H1 (cell line): ENCODE data around the gene STIM2. TPM values are rescaled to one million over a fixed set of nuclear protein-coding genes. Genes with fewer than 3 reads are reported as not detected.

Experiments
- CTCF ChIA-PET: fragments of 300-600 bp; sonication (Branson Sonifier 250); formaldehyde crosslinking; loops from one replicate; lab custom pipeline; 2021; ENCODE audit not compliant: partially characterized antibody; lab: Charles Lee
- POLR2A ChIA-PET: fragments of 300-600 bp; sonication (Branson Sonifier 250); formaldehyde crosslinking; loops from one replicate; lab custom pipeline; 2021; ENCODE audit warnings: inconsistent platforms; ENCODE audit not compliant: partially characterized antibody; lab: Charles Lee
- DNase-seq, 2 experiments: peaks; one replicate each; pipeline versions ENCODE4 v3.0.0 to v3.0.0-alpha.2; 2010 to 2022; ENCODE audit warnings: low spot score in 2 of 2, low read depth in 1 of 2, mixed read lengths in 1 of 2
- FAIRE-seq: peaks from 2 replicates; lab custom pipeline; 2011; peaks lifted over from hg19 to GRCh38; lab: Jason Lieb, UNC
- H2AFZ ChIP-seq: 2 replicates; pipeline ENCODE4 v1.8.1; 2012; ENCODE audit warnings: low read length, inconsistent platforms
- H2AK5ac ChIP-seq: 2 replicates; pipeline ENCODE4 v1.6.1; 2013; ENCODE audit warnings: low read depth, low read length
- H2BK120ac ChIP-seq: replicated peaks from 2 replicates; pipeline ENCODE3; 2013; ENCODE audit warnings: low read depth, low read length, inconsistent platforms
- H2BK12ac ChIP-seq: 2 replicates; pipeline ENCODE4 v1.6.1; 2013; ENCODE audit warnings: low read depth, low read length
- H2BK15ac ChIP-seq: 2 replicates; pipeline ENCODE4 v1.6.1; 2013; ENCODE audit warnings: low read length
- H2BK20ac ChIP-seq: 2 replicates; pipeline ENCODE4 v1.6.1; 2013; ENCODE audit warnings: low read length
- H2BK5ac ChIP-seq: 2 replicates; pipeline ENCODE4 v1.6.1; 2013; ENCODE audit warnings: low read depth, low read length
- H3K14ac ChIP-seq: 2 replicates; pipeline ENCODE4 v1.6.1; 2013; ENCODE audit warnings: inconsistent platforms; ENCODE audit not compliant: insufficient read length
- H3K18ac ChIP-seq: 2 replicates; pipeline ENCODE4 v1.6.1; 2013; ENCODE audit warnings: low read length; ENCODE audit errors: extremely low read depth
- H3K23ac ChIP-seq: 2 replicates; pipeline ENCODE4 v1.6.1; 2013; ENCODE audit warnings: inconsistent platforms; ENCODE audit not compliant: insufficient read length
- H3K23me2 ChIP-seq: 2 replicates; pipeline ENCODE4 v1.6.1; 2013; ENCODE audit warnings: low read depth, low read length
- H3K27ac ChIP-seq: 2 replicates; pipeline ENCODE4 v1.6.1; 2011; ENCODE audit warnings: low read depth, low read length, inconsistent platforms
- H3K27me3 ChIP-seq, 4 experiments: replicated peaks in 1 of 4; 1 replicate in 1 of 4; 2 replicates in 3 of 4; pipeline versions ENCODE4 v1.6.1 to v1.8.1; 2011 to 2013; ENCODE audit warnings: low read length in 3 of 4, mild to moderate bottlenecking in 3 of 4, inconsistent platforms in 2 of 4, mixed read lengths in 2 of 4, moderate library complexity in 1 of 4; ENCODE audit not compliant: control insufficient read depth in 3 of 4, insufficient read depth in 3 of 4; ENCODE audit errors: extremely low read depth in 1 of 4
- H3K36me3 ChIP-seq, 4 experiments: 2 replicates each; pipeline versions ENCODE4 v1.6.1 to v1.8.1; 2011 to 2013; ENCODE audit warnings: mild to moderate bottlenecking in 4 of 4, low read length in 3 of 4, moderate library complexity in 2 of 4, control low read depth in 1 of 4, inconsistent platforms in 1 of 4; ENCODE audit not compliant: insufficient read depth in 4 of 4, control insufficient read depth in 2 of 4
- H3K4ac ChIP-seq: replicated peaks from 2 replicates; pipeline ENCODE3; 2013; ENCODE audit warnings: low read length, low read depth, mixed read lengths, inconsistent platforms; ENCODE audit not compliant: insufficient read length
- H3K4me1 ChIP-seq, 4 experiments: replicated peaks in 1 of 4; 1 replicate in 1 of 4; 2 replicates in 3 of 4; pipeline versions ENCODE4 v1.6.1 to v1.8.1; 2011 to 2013; ENCODE audit warnings: low read length in 3 of 4, inconsistent platforms in 2 of 4, mixed read lengths in 1 of 4; ENCODE audit not compliant: insufficient read depth in 4 of 4, control insufficient read depth in 3 of 4
- H3K4me2 ChIP-seq, 2 experiments: 2 replicates each; pipeline versions ENCODE4 v1.6.1 to v1.8.1; 2011 to 2013; ENCODE audit warnings: low read depth in 2 of 2, low read length in 2 of 2, control low read depth in 1 of 2, inconsistent platforms in 1 of 2, mild to moderate bottlenecking in 1 of 2; ENCODE audit not compliant: insufficient read depth in 1 of 2
- H3K4me3 ChIP-seq, 4 experiments: fragments of 200-600, 300-600 bp in 1 of 4; sonication (generic), shearing (Covaris generic), sonication (Bioruptor Twin) in 1 of 4; 2 replicates each; pipeline versions ENCODE4 v1.5.1 to v1.8.1; 2011 to 2016; ENCODE audit warnings: low read length in 4 of 4, low read depth in 3 of 4, control low read depth in 2 of 4, inconsistent platforms in 2 of 4, mild to moderate bottlenecking in 2 of 4, mixed read lengths in 1 of 4, moderate library complexity in 1 of 4; ENCODE audit not compliant: insufficient read depth in 2 of 4; ENCODE audit errors: extremely low read depth in 1 of 4
- H3K56ac ChIP-seq: replicated peaks from 2 replicates; pipeline ENCODE3; 2013; ENCODE audit warnings: low read depth, mild to moderate bottlenecking, mixed read lengths, low read length, inconsistent platforms; ENCODE audit not compliant: insufficient read length
- H3K79me1 ChIP-seq: 2 replicates; pipeline ENCODE4 v1.6.1; 2013; ENCODE audit warnings: low read depth, low read length, control low read depth
- H3K79me2 ChIP-seq, 2 experiments: 2 replicates each; pipeline versions ENCODE4 v1.6.1 to v1.8.1; 2012 to 2013; ENCODE audit warnings: low read length in 2 of 2, mild to moderate bottlenecking in 2 of 2, inconsistent platforms in 1 of 2; ENCODE audit not compliant: insufficient read depth in 2 of 2, control insufficient read depth in 1 of 2
- H3K9ac ChIP-seq, 4 experiments: replicated peaks in 1 of 4; 1 replicate in 1 of 4; 2 replicates in 3 of 4; pipeline versions ENCODE4 v1.6.1 to v1.8.1; 2011 to 2013; ENCODE audit warnings: low read depth in 3 of 4, low read length in 3 of 4, control low read depth in 2 of 4, mild to moderate bottlenecking in 2 of 4, moderate library complexity in 2 of 4, inconsistent platforms in 1 of 4; ENCODE audit errors: extremely low read depth in 1 of 4
- H3K9me3 ChIP-seq, 2 experiments: 2 replicates each; pipeline versions ENCODE4 v1.6.1 to v1.8.1; 2012 to 2013; ENCODE audit warnings: mild to moderate bottlenecking in 2 of 2, moderate library complexity in 2 of 2, control low read depth in 1 of 2, inconsistent platforms in 1 of 2, low read depth in 1 of 2, low read length in 1 of 2, mixed read lengths in 1 of 2; ENCODE audit not compliant: insufficient read depth in 2 of 2
- H4K20me1 ChIP-seq, 2 experiments: replicated peaks in 1 of 2; 2 replicates each; pipeline versions ENCODE3 to v1.8.1; 2011 to 2013; ENCODE audit warnings: inconsistent platforms in 2 of 2, low read length in 2 of 2, mild to moderate bottlenecking in 1 of 2; ENCODE audit not compliant: insufficient read depth in 2 of 2, control insufficient read depth in 1 of 2
- H4K5ac ChIP-seq: 2 replicates; pipeline ENCODE4 v1.6.1; 2013; ENCODE audit warnings: low read length, low read depth, mixed read lengths, inconsistent platforms; ENCODE audit not compliant: insufficient read length
- H4K8ac ChIP-seq: 2 replicates; pipeline ENCODE4 v1.8.0; 2013; ENCODE audit warnings: mild to moderate bottlenecking, moderate library complexity, low read length, inconsistent platforms; ENCODE audit not compliant: insufficient read depth; ENCODE audit errors: extremely low read depth
- H4K91ac ChIP-seq: replicated peaks from 2 replicates; pipeline ENCODE3; 2013; ENCODE audit warnings: low read length, mixed read lengths, inconsistent platforms; ENCODE audit not compliant: insufficient read length
- KDM4A ChIP-seq: IDR thresholded peaks from one replicate; pipeline ENCODE4 v1.7.1; 2012; ENCODE audit warnings: low read depth, mild to moderate bottlenecking, moderate library complexity, low read length, inconsistent platforms; ENCODE audit not compliant: severe bottlenecking
- RNF2 ChIP-seq: fragments of 200-900, 300-1000 bp; sonication (generic); IDR thresholded peaks from 2 replicates; pipeline ENCODE4 v1.7.1; 2016; ENCODE audit warnings: borderline replicate concordance, low read depth, mild to moderate bottlenecking, antibody characterized with exemption, low read length; ENCODE audit not compliant: poor library complexity, severe bottlenecking; ENCODE audit errors: missing control alignments
- RXRA ChIP-seq: IDR thresholded peaks from 2 replicates; pipeline ENCODE4 v1.6.1; 2011; ENCODE audit warnings: low read depth, mild to moderate bottlenecking, low read length, moderate library complexity; ENCODE audit not compliant: insufficient read depth
- SIRT6 ChIP-seq: IDR thresholded peaks from one replicate; pipeline ENCODE4 v1.7.1; 2012; ENCODE audit warnings: low read length, inconsistent platforms
- ZNF274 ChIP-seq: IDR thresholded peaks from 2 replicates; pipeline ENCODE4 v1.7.0; 2012; ENCODE audit warnings: low read length, borderline replicate concordance; ENCODE audit errors: extremely low read depth
- WGBS, 2 experiments: shearing (Covaris generic) in 1 of 2; methylation state at CpG; one replicate each; pipeline versions ENCODE4 v1.1.6 to v1.1.7; 2013 to 2015; ENCODE audit warnings: low lambda C conversion rate in 2 of 2, mixed read lengths in 2 of 2, inconsistent platforms in 1 of 2, low coverage in 1 of 2, missing lambda C conversion rate in 1 of 2; ENCODE audit not compliant: insufficient replicate concordance in 2 of 2, insufficient coverage in 1 of 2, insufficient read length in 1 of 2; ENCODE audit errors: extremely low coverage in 1 of 2, missing lambda C conversion rate in 1 of 2; 5-methylcytosine and 5-hydroxymethylcytosine counted together
- polyA plus RNA-seq, 7 experiments: library from polyadenylated mRNA; depleted of rRNA in 3 of 7; stranded (reverse) in 5 of 7; unstranded in 2 of 7; fragments of >200 nt in 5 of 7; fragments of 200-250 nt in 2 of 7; gene quantifications; 1 replicate in 5 of 7; 2 replicates in 1 of 7; 4 replicates in 1 of 7; pipeline versions ENCODE4 v1.2.1 to v1.2.3, GENCODE V29; 2011 to 2013; ENCODE audit warnings: missing spikeins in 2 of 7, mixed read lengths in 2 of 7
- total RNA-seq: library from RNA; stranded (reverse); fragmentation: NEBNext Ultra II Directional; extraction: Animal tissue kit (Norgen Biotek cat#: 25700); gene quantifications from 2 replicates; pipeline ENCODE4 v1.2.1, GENCODE V29; 2021

STIM2 gene
- total and polyA plus RNA-seq, 2 of the 8 experiments (the other 6 are each of a cell fraction or from before 2014, with no cell fraction given), result 22.9 to 23.0 TPM

DNA sequence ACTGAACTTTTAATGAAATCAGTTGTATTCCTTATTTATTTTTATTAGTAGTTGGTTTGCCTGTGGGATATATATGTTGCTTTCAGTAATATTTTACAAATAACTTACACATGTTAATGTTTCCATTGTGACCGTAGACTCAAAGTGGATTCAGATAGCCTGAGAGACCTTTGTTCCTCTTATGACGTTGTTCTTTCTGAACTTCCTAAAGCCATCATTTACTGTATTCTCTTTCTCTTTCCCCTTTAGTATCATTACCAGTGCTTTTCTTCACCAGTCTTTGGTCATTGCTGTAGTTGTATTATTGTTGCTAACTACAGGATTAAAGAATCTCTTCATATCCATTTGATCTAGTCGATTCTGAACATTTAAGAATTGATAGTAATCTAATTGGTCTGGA, 4.3 kb downstream of the STIM2 start:
- Histone ChIP-seq H2BK12ac (no peak overlapping the region), H3K9me3 (no peaks in the 10 kb centered on the region), H2AFZ (no peak overlapping the region), H3K23me2 (peaks cover 6% of the 10 kb centered on the region), H3K9ac (no peak overlapping the region), H3K14ac (no peak overlapping the region), H4K5ac (no peak overlapping the region), H3K56ac (no peak overlapping the region), H3K18ac (no peak overlapping the region), H3K27ac (no peak overlapping the region), H4K20me1 (peaks cover 2 to 5% of the 10 kb centered on the region in 2 experiments), H3K23ac (no peak overlapping the region), H2BK5ac (no peak overlapping the region), H2AK5ac (no peak overlapping the region), H3K79me1 (no peaks in the 10 kb centered on the region), H3K36me3 (no peaks in the 10 kb centered on the region), H2BK15ac (no peak overlapping the region), H2BK20ac (no peak overlapping the region), H4K91ac (no peak overlapping the region), H3K79me2 (peaks cover 0 to 65% of the 10 kb centered on the region in 2 experiments; a peak in 2 of 4 replicates), H3K4ac (no peak overlapping the region), H2BK120ac (no peak overlapping the region), H3K4me2 (no peak overlapping the region), H3K27me3 (no peaks in the 10 kb centered on the region; a peak in 1 of 7 replicates), H3K4me1 (peaks cover 0 to 5% (median 1%) of the 10 kb centered on the region in 4 experiments; a peak in 3 of 7 replicates), H4K8ac (no peak overlapping the region), H3K4me3 (no peak overlapping the region)
- FAIRE-seq (no peak), DNase-seq (no peak)
- POLR2A ChIA-PET, result no interaction called here
- CTCF ChIA-PET, result interaction anchor here (1.1 to 1.8 kb wide), 3 partner anchors 41 to 141 kb away, joined by 3 to 4 read pairs (median 3); no protein-coding TSS in a partner anchor
- 76% methylated on average over 3 of the region's 3 CpGs; no CpG with 5 or more reads in 1 of the 2 experiments for WGBS, 2 experiments
- no peak for TF ChIP-seq SIRT6
- TF ChIP-seq RNF2, result no peak
- TF ChIP-seq ZNF274, result no peak
- TF ChIP-seq RXRA, result no peak
- TF ChIP-seq KDM4A, result no peak
